HG03064 (cell line): ENCODE results near the gene CBR3.

Experiments
- ATAC-seq: cut with Tn5 transposase; IDR thresholded peaks from one replicate; pipeline ENCODE4 v1.9.1; 2021; ENCODE audit warnings: low read depth; ENCODE audit not compliant: unreplicated experiment

The CBR3 gene

DNA sequence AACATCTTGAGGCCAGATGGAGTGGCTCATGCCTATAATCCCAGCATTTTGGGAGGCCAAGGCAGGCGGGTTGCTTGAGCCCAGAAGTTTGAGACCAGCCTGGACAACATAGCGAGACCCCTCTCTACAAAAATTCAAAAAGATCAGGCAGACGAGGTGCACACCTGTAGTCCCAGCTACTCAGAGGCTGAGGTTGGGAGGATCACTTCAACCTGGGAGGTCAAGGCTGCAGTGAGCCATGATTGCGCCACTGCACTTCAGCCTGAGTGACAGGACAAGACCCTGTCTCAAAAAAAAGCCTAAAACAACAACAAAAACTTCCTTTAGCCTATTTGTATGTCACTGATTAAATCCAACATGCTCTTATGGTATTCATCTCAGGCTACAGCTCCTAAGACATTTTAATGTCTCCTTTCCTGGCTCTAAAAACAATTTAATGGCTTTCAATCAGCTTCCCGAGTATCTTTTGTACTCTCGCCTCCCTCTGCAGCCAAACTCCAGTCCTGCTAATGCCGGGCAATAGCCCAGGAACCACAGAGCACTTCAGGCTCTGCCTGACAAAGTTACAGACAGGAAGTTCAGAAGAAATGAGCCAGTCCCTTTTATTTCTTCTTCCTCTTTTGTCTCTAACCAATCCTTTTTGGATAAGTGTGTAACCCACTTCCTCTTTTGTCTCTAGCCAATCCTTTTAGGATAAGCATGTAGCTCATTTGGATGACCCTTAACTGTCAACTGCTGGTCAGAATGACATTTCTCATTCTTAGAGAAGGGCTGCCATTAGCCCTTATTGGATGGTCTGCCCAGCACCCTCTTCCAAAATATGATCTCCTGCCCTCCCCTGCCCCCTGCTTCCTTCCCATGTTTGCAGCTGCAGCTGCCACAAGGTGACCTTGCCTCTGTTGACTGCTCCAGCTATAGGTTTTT is 15.2 kb downstream of the CBR3 start:
- ATAC-seq = no peak

- no peak for ATAC-seq
Measured at GRCh38 chr21:36155603-36156338, 20.9 kb downstream of the CBR3 start.

GRCh38 chr21:36156339-36156814 is 21.5 kb downstream of the CBR3 start:
- ATAC-seq = peak; percentile 87

DNA sequence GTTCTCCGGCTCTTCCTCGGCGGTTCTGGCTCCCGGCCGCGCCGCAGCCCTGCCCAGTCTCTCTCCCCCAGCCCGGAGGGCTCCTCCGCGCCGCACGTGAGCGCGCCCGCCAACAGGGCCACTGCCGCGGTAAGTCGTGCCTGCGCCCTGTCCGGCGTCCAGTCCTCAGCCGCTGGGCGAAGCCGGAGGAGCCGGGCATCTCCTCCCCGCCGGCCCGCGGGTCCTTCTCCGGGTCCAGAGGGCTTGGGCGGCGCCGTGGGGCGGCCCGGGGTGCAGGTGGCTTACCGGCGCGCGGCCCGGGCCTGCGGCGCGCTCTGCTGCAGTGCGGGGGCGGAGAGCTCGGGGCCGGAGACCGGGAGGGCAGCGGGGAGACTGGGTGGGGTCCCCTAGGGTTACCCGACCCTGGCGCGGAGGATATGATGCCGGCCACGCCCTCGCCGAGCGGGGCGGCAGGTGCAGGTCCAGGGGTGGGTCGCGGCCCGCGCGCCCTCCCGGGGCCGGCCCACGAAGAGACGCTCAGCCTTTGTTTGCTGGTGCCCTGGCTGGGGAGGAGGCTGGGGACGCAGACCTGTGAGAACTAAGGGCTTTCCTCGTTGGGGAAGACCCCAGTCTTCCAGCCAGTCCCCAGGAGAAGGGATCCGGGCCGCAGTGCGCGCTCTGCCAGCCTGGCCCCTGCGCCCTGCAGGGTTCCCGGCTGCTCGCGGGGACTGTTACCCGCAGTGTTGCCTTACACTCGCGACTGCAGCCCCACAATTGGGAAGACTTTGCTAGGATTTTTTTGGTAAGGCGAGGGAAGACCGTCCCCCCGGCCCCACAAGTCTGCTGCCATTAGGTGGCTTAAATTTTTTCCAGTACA is 22.2 kb downstream of the CBR3 start, which contains the start of gene DOP1B:
DOP1B (plus strand) TSS at position 10 of the 856 bp plus-strand sequence. CDS start 7,910 bp downstream, outside the sequence.
- ATAC-seq = peak; percentile 24

- ATAC-seq = no peak
Measured at GRCh38 chr21:36159356-36159921, 24.6 kb downstream of the CBR3 start.

GRCh38 chr21:36160850-36161178 is 25.9 kb downstream of the CBR3 start:
- no peak for ATAC-seq

DNA sequence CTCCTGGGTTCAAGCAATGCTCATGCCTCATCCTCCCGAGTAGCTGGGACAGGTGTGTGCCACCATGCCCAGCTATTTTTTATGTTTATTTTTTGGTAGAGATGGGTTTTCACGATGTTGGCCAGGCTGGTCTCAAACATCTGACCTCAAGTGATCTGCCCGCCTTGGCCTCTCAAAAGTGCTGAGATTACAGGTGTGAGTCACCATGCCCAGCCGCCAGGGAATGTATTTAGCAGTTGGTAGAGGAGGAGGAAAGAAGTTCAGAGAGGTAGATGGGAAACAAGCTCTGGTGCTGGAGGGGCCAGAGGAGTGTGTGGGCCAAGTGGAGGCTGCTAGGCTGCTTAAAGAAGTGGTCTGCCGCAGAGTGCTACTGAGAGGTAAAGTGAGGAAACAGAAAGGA is 27.8 kb downstream of the CBR3 start:
- no peak for ATAC-seq

DNA sequence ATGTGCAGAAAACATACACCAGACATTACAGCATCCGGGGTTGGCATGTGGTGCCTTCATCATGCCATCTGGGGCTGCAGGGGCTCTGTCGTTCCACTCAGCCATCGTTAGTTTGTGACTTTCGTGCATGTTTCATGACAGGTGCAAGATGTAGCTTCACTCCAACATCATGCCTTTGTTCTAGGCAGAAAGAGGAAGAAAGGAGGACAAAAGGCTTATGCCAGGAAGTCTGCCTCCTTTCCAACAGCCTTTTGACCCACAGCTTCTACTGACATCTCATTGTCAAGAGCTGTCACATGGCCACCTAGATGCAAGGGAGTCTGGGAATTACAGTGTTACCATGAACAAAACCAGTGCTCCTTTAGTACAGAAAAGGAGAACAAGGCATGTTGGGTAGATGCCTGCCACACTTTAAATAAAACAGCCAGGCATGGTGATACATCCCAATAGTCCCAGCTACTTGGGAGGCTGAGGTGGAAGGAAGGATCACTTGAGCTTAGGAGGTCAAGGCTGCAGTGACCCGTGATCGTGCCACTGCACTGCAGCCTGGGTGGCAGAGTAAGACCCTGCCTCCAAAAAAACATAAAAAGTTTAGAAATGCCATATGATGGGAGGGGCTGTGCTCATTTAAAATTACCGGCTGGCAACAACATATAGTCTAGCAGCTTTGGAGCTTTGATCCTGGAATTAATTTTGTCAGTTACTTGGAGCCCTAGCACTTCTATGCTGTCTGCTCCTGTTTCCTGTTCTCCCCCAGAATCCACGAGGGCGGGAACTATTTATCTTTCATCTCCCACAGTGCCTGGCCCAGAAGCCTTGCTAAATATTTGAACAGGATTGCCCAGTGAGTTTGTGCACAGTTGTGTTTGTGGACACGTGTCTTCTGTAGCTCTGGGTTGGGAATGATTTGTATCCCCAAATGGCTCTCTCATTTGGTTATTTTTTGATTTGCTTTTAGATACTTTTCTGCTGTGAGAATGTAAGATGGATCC is 29.2 kb downstream of the CBR3 start:
- no peak for ATAC-seq

DNA sequence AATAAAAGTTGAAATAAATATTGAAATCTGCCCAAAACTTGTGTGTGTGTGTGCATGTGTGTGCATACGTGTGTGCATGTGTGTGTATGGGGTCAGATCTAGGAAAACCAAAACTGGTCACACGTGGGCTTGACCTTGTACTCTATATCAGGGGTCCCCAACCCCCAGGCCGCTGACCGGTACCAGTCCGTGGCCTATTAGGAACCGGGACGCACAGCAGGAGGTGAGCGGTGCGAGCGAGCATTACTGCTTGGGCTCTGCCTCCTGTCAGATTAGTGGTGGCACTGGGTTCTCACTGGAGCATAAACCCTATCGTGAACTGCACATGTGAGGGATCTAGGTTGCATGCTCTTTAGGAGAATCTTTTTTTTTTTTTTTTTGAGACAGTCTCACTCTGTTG is 30.5 kb downstream of the CBR3 start:
- ATAC-seq = no peak

DNA sequence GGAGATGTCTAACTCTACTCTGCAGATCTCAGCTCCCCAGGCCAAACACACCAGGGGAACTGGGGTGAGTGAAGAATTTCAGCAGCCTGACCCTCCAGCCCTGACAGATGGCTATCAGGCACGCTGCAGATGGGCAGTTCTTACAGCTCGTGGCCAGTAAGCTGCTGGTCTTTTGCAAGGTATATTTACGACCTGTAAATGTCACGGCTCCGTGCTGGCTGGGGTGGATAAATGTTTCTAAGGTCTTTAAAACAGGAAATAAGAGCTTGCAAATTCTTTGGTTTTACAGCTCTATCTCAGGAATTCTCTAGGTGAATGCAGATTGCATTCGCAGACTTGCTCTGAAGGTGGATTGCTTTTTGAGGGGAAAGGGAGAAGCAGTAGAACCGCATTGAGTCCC is 31.8 kb downstream of the CBR3 start:
- ATAC-seq = no peak

DNA sequence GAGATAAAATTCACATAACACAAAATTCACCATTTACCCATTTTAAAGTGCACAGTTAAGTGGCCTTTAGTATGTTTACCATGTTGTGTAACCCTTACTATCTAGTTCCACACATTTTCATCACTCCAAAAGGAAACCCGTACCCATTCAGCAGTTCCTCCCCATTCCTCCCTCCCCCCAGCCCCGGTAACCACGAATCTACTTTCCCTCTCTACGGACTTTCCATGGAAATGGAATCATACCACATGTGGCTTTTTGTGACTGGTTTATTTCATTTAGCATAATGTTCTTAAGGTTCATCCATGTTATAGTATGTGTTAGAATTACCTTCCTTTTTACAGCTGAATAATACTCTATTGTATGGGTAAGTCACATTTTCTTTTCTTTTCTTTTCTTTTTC is 32.7 kb downstream of the CBR3 start:
- ATAC-seq = no peak

- no peak for ATAC-seq
Measured at GRCh38 chr21:36169470-36170128, 34.7 kb downstream of the CBR3 start.

- no peak for ATAC-seq
Measured at GRCh38 chr21:36170823-36171222, 35.9 kb downstream of the CBR3 start.

DNA sequence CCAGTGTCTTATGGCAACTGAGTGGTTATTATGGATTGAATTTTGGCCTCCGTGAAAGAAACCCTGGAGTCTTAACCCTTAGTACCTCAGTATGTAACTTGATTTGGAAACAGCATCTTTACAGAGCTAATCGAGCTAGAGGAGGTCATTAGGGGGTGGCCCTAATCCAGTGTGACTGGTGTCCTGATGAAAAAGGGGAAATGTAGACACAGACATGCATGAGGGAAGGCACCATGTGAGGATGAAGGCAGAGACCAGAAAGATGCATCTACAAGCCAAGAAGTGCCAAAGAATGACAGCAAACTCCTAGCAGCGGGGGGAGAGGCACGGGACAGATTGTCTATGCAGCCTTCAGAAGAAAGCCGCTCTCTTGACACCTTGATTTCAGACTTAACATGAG is 36.5 kb downstream of the CBR3 start:
- ATAC-seq = no peak

DNA sequence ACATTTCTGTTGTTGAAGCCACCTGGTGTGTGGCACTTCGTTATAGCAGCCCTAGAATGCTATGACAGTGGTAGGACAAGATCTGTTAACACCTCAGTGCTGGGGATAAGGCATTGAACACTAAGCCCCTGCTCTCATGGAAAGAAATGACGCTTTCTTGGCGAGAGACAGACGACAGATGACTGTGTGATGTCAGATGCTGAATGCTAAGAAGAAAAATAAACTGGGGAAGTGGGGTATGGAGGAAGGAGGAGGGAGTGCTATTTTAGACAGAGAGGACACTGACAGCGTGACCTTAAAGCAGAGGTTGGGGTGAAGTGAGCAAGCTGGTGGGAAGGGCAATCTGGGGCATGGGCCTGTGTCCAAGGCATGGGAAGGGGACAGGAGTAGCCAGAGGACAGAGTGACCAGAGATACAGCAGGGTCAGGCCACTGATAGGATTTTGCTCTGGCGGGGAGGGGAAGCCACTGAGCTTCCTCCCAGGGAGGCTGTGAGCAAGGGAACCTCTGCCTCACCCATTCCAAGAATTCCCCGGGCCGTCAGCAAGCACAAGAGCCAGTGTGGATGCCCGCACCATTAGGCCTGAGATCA is 37.0 kb downstream of the CBR3 start:
- no peak for ATAC-seq

DNA sequence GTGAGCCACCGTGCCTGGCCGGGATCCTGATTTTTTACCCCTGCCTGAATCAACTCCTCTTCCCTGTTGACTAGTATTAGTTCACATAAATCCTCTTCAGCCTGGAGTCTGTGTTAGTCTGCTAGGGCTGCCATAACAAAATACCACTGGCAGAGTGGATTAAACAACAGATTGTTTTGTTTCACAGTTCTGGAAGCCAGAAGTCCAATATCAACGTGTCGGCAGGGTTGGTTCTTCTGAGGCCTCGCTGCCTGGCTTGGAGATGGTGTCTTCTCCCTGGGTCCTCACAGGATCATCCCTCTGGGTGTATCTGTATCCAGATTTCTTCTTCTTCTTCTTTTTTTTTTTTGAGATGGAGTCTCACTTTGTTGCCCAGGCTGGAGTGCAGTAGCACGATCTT is 39.9 kb downstream of the CBR3 start:
- no peak for ATAC-seq

- ATAC-seq = no peak
Measured at GRCh38 chr21:36175771-36176565, 41.1 kb downstream of the CBR3 start.

DNA sequence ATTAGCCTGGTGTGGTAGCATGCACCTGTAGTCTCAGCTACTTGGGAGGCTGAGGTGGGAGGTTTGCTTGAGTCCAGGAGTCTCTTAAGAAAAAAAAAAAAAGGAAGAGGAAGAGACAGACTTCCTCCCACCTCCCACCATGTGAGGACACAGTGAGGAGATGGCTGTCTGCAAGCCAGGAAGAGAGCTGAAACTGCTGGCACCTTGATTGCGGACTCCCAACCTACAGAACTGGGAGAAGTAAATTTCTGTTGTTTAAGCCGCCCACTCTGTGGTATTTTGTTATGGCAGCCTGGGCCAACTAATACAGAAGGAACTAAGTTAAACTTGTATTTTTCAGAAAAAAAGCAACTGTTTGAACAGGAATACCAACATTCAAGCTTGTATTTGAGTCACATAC is 43.5 kb downstream of the CBR3 start:
- ATAC-seq = no peak
